Measurements from ENCODE around the gene CNPY2.

CNPY2 gene

DNA sequence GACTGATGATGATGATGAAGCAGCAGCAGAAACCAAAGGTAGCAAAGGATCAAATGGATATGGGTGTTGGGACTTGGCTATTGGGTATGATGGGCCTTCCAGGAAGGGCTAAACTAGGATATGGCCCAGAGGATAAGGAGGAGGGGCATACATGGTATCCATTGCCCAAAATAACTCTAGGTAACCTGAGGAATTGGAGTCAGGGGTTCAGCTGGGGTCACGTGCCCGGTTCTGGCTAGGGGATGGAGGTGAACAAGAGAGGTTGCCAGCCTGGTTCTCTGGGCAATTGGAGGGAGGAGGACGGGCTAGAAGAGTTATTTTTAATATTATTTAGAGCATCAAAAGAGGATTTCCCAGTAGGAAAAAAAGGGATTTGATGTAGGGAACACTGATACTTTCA is 54.9 kb downstream of the CNPY2 start:
- no peak for DNase-seq

DNA sequence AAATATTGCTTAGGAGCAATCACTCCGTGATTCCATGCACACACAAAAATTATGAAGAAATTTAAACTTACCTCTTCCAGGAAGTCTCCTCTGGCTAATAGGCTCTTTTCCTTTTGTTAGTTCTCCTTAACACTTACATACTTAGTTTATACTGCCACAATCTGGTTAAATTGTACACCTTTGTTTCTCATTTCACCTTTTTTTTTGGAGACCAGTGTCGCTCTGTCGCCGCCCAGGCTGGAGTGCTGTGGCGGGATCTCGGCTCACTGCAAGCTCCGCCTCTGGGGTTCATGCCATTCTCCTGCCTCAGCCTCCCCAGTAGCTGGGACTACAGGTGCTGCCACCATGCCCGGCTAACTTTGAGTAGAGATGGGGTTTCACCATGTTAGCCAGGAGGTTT is 55.4 kb downstream of the CNPY2 start:
- DNase-seq = no peak
